Lung (tissue), 12 donors: ENCODE data around the gene TENM4. TPM values are rescaled to one million over a fixed set of nuclear protein-coding genes. Genes with fewer than 3 reads are reported as not detected.

Experiments used
- ATAC-seq: fragments of 200-7000 bp; cut with Tn5 transposase; one replicate; pipeline ENCODE4 v1.9.1; 2020; ENCODE audit warnings: moderate number of reproducible peaks; ENCODE audit not compliant: insufficient read depth, low FRiP score
- DNase-seq, 3 donors: peaks; one replicate each; pipeline ENCODE4 v3.0.0-alpha.2; 2013 to 2017
- H3K27ac ChIP-seq, 2 donors: one replicate each; pipeline ENCODE4 v1.5.1; 2013; ENCODE audit warnings: mild to moderate bottlenecking in 2 of 2, moderate library complexity in 2 of 2, control low read depth in 1 of 2, inconsistent platforms in 1 of 2, low read depth in 1 of 2, low read length in 1 of 2
- H3K27me3 ChIP-seq, 3 donors: one replicate each; pipeline ENCODE4 v1.5.1; 2013; ENCODE audit warnings: low read length in 2 of 3; ENCODE audit not compliant: control insufficient read depth in 3 of 3, insufficient read depth in 3 of 3
- H3K36me3 ChIP-seq, 4 donors: one replicate each; pipeline ENCODE4 v1.5.1; 2013; ENCODE audit warnings: low read length in 4 of 4, mild to moderate bottlenecking in 1 of 4, moderate library complexity in 1 of 4; ENCODE audit not compliant: control insufficient read depth in 4 of 4, insufficient read depth in 4 of 4
- H3K4me1 ChIP-seq, 5 donors: one replicate each; pipeline ENCODE4 v1.5.1; 2013; ENCODE audit warnings: low read length in 5 of 5, mild to moderate bottlenecking in 2 of 5, moderate library complexity in 1 of 5; ENCODE audit not compliant: control insufficient read depth in 5 of 5, insufficient read depth in 5 of 5
- H3K4me3 ChIP-seq: one replicate; pipeline ENCODE4 v1.5.1; 2013; ENCODE audit warnings: mild to moderate bottlenecking, control low read depth, moderate library complexity
- H3K9ac ChIP-seq, 2 donors: one replicate each; pipeline ENCODE4 v1.5.1; 2013; ENCODE audit warnings: low read length in 2 of 2, control low read depth in 1 of 2; ENCODE audit not compliant: insufficient read depth in 1 of 2
- H3K9me3 ChIP-seq, 4 donors: one replicate each; pipeline ENCODE4 v1.5.1; 2013; ENCODE audit warnings: low read length in 3 of 4, mild to moderate bottlenecking in 1 of 4, moderate library complexity in 1 of 4; ENCODE audit not compliant: control insufficient read depth in 4 of 4, insufficient read depth in 3 of 4
- WGBS, 2 donors: extraction: QIAGEN DNeasy Blood & Tissue Kit; methylation state at CpG; one replicate each; pipeline ENCODE4 v1.1.7; 2013; 5-methylcytosine and 5-hydroxymethylcytosine counted together
- polyA plus RNA-seq, 2 donors: library from polyadenylated mRNA; stranded (reverse); fragments of 200-250 nt; gene quantifications; one replicate each; pipeline ENCODE4 v1.2.1, GENCODE V29; 2013
- total RNA-seq, 2 donors: library from RNA; depleted of rRNA in 1 of 2; stranded (reverse); fragments of >200 nt in 1 of 2; gene quantifications; one replicate each; pipeline ENCODE4 v1.2.1, GENCODE V29; 2014 to 2021
- TF ChIP-seq, protein P1 (sequence below): IDR thresholded peaks from 2 replicates; pipeline ENCODE4 v1.5.1; 2012; ENCODE audit warnings: mild to moderate bottlenecking; ENCODE audit errors: control extremely low read depth, extremely low read depth
- donor health status: control.
- donor health status: control.
- donor health status: Bipolar disorder and iron deficiency.
- donor health status: healthy.
- donor health status: DM: yes; HTN: yes; CAD: no.

The TENM4 gene
- total and polyA plus RNA-seq, 4 donors, result 0.28 to 16.4 (median 3.2) TPM

GRCh38 chr11:79329561-79329960 is 111.3 kb downstream of the TENM4 start:
- no peaks in the 10 kb centered on the region for H3K4me1 ChIP-seq
- H3K27ac ChIP-seq, result no peak overlapping the region
- H3K9me3 ChIP-seq, result peaks cover 0 to 3% (median 0%) of the 10 kb centered on the region in 4 donors
- H3K4me3 ChIP-seq, result no peak overlapping the region
- WGBS, 2 donors, result 67 to 74% methylated on average over 6 of the region's 6 CpGs
- no peak for DNase-seq
- H3K36me3 ChIP-seq, result no peaks in the 10 kb centered on the region
- no peaks in the 10 kb centered on the region for H3K27me3 ChIP-seq
- no peak overlapping the region for H3K9ac ChIP-seq
- ATAC-seq, result no peak
- TF ChIP-seq, protein P1, sequence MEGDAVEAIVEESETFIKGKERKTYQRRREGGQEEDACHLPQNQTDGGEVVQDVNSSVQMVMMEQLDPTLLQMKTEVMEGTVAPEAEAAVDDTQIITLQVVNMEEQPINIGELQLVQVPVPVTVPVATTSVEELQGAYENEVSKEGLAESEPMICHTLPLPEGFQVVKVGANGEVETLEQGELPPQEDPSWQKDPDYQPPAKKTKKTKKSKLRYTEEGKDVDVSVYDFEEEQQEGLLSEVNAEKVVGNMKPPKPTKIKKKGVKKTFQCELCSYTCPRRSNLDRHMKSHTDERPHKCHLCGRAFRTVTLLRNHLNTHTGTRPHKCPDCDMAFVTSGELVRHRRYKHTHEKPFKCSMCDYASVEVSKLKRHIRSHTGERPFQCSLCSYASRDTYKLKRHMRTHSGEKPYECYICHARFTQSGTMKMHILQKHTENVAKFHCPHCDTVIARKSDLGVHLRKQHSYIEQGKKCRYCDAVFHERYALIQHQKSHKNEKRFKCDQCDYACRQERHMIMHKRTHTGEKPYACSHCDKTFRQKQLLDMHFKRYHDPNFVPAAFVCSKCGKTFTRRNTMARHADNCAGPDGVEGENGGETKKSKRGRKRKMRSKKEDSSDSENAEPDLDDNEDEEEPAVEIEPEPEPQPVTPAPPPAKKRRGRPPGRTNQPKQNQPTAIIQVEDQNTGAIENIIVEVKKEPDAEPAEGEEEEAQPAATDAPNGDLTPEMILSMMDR, result no peak

GRCh38 chr11:79328402-79328801 is 112.4 kb downstream of the TENM4 start:
- peaks cover 0 to 3% (median 0%) of the 10 kb centered on the region in 4 donors for H3K9me3 ChIP-seq
- DNase-seq, result no peak
- TF ChIP-seq, protein P1, result no peak
- no peak for ATAC-seq
- H3K4me3 ChIP-seq, result no peak overlapping the region
- H3K27ac ChIP-seq, result no peak overlapping the region
- H3K27me3 ChIP-seq, result no peaks in the 10 kb centered on the region
- WGBS, 2 donors, result 84 to 90% methylated on average over 9 of the region's 9 CpGs
- H3K4me1 ChIP-seq, result no peaks in the 10 kb centered on the region
- H3K9ac ChIP-seq, result no peak overlapping the region
- H3K36me3 ChIP-seq, result no peaks in the 10 kb centered on the region

- DNase-seq (no peak), ATAC-seq (no peak)
- Histone ChIP-seq H3K36me3 (no peaks in the 10 kb centered on the region), H3K9ac (no peak overlapping the region), H3K27me3 (no peaks in the 10 kb centered on the region), H3K4me3 (no peak overlapping the region), H3K9me3 (peaks cover 0 to 2% (median 0%) of the 10 kb centered on the region in 4 donors), H3K4me1 (no peaks in the 10 kb centered on the region), H3K27ac (no peak overlapping the region)
- WGBS, 2 donors, result 89% methylated on average over 10 of the region's 10 CpGs
- TF ChIP-seq, protein P1, result no peak
Observed at GRCh38 chr11:79325851-79326250, 115.0 kb downstream of the TENM4 start.

DNA sequence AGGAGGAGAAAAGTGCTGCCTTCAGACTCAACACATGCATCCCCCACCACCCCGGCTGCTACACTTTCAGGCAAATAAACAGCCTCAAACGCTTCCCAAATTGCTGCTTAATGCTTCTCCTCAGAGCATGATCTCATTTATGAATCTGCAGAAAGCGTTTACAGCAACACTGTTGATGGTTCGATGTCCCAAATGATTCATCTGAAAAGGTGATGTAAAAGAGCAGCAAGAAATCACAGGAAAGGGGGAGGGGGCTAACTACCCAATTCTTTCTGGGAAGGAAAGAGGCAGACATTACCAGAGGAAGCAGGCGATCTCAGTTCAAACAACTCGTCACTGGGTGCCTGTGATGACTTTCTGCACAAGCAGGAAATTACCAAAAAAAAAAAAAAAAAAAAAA is 119.6 kb downstream of the TENM4 start:
- no peak overlapping the region for H3K4me3 ChIP-seq
- no peaks in the 10 kb centered on the region for H3K27me3 ChIP-seq
- peaks cover 0 to 2% (median 0%) of the 10 kb centered on the region in 5 donors for H3K4me1 ChIP-seq
- H3K9me3 ChIP-seq, result peaks cover 0 to 2% (median 0%) of the 10 kb centered on the region in 4 donors
- H3K36me3 ChIP-seq, result no peaks in the 10 kb centered on the region
- DNase-seq, result peak in 2 of 3 donors; percentile 6 to 40
- WGBS, 2 donors, result 42 to 45% methylated on average over 6 of the region's 6 CpGs
- TF ChIP-seq, protein P1, result no peak
- no peak overlapping the region for H3K9ac ChIP-seq
- no peak for ATAC-seq
- no peak overlapping the region for H3K27ac ChIP-seq
